Nephron progenitor cell (in vitro differentiated cells): ENCODE data around the gene HHIPL1.

Experiments used
- DNase-seq: peaks from one replicate; pipeline ENCODE4 v3.0.0; 2021
- H3K27ac Mint-ChIP-seq: 2 replicates; pipeline ENCODE4 v1.8.0; 2021; ENCODE audit warnings: mild to moderate bottlenecking, moderate library complexity, mixed read lengths
- H3K27me3 Mint-ChIP-seq: 2 replicates; pipeline ENCODE4 v1.8.0; 2021; ENCODE audit warnings: mild to moderate bottlenecking, low read depth, mixed read lengths; ENCODE audit not compliant: poor library complexity
- H3K36me3 Mint-ChIP-seq: 2 replicates; pipeline ENCODE4 v1.8.0; 2021; ENCODE audit warnings: low read depth, mixed read lengths
- H3K4me1 Mint-ChIP-seq: 2 replicates; pipeline ENCODE4 v1.8.0; 2021; ENCODE audit warnings: mixed read lengths
- H3K4me3 Mint-ChIP-seq: 2 replicates; pipeline ENCODE4 v1.8.0; 2021; ENCODE audit warnings: mild to moderate bottlenecking, moderate library complexity, mixed read lengths
- H3K9me3 Mint-ChIP-seq: 2 replicates; pipeline ENCODE4 v1.8.0; 2021; ENCODE audit warnings: mild to moderate bottlenecking, moderate library complexity, mixed read lengths
- TF ChIP-seq, protein P1 (sequence below): fragments of 200-600 bp; sonication (generic); IDR thresholded peaks from 2 replicates; pipeline ENCODE4 v1.5.0; 2021; ENCODE audit warnings: antibody characterized with exemption

HHIPL1 gene

DNA sequence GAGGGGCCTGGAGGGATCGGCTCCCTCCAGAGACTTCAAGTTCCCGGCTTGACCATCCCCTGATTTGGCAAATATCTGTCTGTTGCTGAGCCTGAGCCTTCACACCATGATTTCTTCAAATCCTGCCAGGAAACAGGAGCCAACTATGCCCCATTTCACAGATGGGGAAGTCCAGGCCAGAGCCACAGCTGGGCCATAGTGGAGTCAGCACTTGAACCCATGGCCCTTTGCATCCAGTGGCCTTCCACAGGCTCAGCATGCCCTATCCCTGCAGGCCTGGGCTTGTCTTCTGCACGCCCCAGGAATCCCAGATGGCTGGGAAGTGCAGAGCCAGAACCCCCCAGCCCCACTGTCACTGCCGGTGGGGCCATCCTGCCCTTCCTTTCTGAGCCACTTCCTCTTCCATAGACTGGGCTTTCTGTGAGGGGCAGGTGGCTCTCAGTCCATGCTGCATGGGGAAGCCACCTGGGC, 84.1 kb downstream of the HHIPL1 start:
- Mint-ChIP-seq H3K27me3 (peaks cover 28% of the 10 kb centered on the region), H3K36me3 (no peaks in the 10 kb centered on the region), H3K4me3 (no peak overlapping the region), H3K27ac (no peak overlapping the region), H3K4me1 (peaks cover 32% of the 10 kb centered on the region), H3K9me3 (no peaks in the 10 kb centered on the region)
- DNase-seq: no peak
- TF ChIP-seq, protein P1, sequence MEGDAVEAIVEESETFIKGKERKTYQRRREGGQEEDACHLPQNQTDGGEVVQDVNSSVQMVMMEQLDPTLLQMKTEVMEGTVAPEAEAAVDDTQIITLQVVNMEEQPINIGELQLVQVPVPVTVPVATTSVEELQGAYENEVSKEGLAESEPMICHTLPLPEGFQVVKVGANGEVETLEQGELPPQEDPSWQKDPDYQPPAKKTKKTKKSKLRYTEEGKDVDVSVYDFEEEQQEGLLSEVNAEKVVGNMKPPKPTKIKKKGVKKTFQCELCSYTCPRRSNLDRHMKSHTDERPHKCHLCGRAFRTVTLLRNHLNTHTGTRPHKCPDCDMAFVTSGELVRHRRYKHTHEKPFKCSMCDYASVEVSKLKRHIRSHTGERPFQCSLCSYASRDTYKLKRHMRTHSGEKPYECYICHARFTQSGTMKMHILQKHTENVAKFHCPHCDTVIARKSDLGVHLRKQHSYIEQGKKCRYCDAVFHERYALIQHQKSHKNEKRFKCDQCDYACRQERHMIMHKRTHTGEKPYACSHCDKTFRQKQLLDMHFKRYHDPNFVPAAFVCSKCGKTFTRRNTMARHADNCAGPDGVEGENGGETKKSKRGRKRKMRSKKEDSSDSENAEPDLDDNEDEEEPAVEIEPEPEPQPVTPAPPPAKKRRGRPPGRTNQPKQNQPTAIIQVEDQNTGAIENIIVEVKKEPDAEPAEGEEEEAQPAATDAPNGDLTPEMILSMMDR: no peak
